Right lung (tissue), 5 donors: ENCODE results near the gene TBPL1. TPM values are rescaled to one million over a fixed set of nuclear protein-coding genes. Genes with fewer than 3 reads are reported as not detected.

Experiments used
- DNase-seq, 2 donors: peaks; one replicate each; pipeline ENCODE4 v3.0.0-alpha.2; 2013
- polyA plus RNA-seq, 5 donors: library from polyadenylated mRNA; unstranded; fragments of 120-200 nt; gene quantifications; one replicate each; pipeline versions ENCODE4 v1.2.1 to v1.2.3, GENCODE V29; 2013; ENCODE audit warnings: inconsistent platforms in 1 of 5, low replicate concordance in 1 of 5; ENCODE audit not compliant: insufficient read length in 5 of 5, insufficient read depth in 1 of 5

Gene TBPL1
- polyA plus RNA-seq, 5 donors, result 50.8 to 71.0 (median 56.6) TPM

- DNase-seq, result no peak
Observed at GRCh38 chr6:134003542-134003951, 50.5 kb downstream of the TBPL1 start.

GRCh38 chr6:134004714-134005113 lies 51.7 kb downstream of the TBPL1 start:
- no peak for DNase-seq

GRCh38 chr6:134005800-134006199 lies 52.8 kb downstream of the TBPL1 start:
- DNase-seq, result no peak

GRCh38 chr6:134007077-134007476 lies 54.1 kb downstream of the TBPL1 start:
- peak; percentile 33 to 42 for DNase-seq

GRCh38 chr6:134009876-134010275 lies 56.9 kb downstream of the TBPL1 start:
- no peak for DNase-seq

- no peak for DNase-seq
Observed at GRCh38 chr6:134010400-134010799, 57.4 kb downstream of the TBPL1 start.

GRCh38 chr6:134010974-134011373 lies 58.0 kb downstream of the TBPL1 start:
- no peak for DNase-seq

- no peak for DNase-seq
Observed at GRCh38 chr6:134014588-134015137, 61.6 kb downstream of the TBPL1 start.

- DNase-seq, result no peak
Observed at GRCh38 chr6:134015719-134016557, 62.9 kb downstream of the TBPL1 start.

- DNase-seq, result no peak
Observed at GRCh38 chr6:134016558-134016814, 63.5 kb downstream of the TBPL1 start.

GRCh38 chr6:134020071-134020470 lies 67.0 kb downstream of the TBPL1 start:
- no peak for DNase-seq

- DNase-seq, result no peak
Observed at GRCh38 chr6:134020543-134020942, 67.5 kb downstream of the TBPL1 start.

GRCh38 chr6:134020968-134021367 lies 67.9 kb downstream of the TBPL1 start:
- DNase-seq, result no peak

GRCh38 chr6:134021396-134022122 lies 68.5 kb downstream of the TBPL1 start:
- DNase-seq, result no peak

- DNase-seq, result no peak
Observed at GRCh38 chr6:134022650-134023049, 69.6 kb downstream of the TBPL1 start.

- no peak for DNase-seq
Observed at GRCh38 chr6:134026597-134026996, 73.6 kb downstream of the TBPL1 start.

GRCh38 chr6:134028438-134028837 lies 75.4 kb downstream of the TBPL1 start:
- no peak for DNase-seq

GRCh38 chr6:134029495-134030455 lies 76.8 kb downstream of the TBPL1 start:
- DNase-seq, result no peak

GRCh38 chr6:134031696-134032255 lies 78.8 kb downstream of the TBPL1 start:
- no peak for DNase-seq

GRCh38 chr6:134034478-134034877 lies 81.5 kb downstream of the TBPL1 start:
- DNase-seq, result no peak
